GM12875 (cell line): ENCODE measurements around the gene ITPRIP.

ENCODE experiments used
- H3K4me3 ChIP-seq: one replicate; pipeline ENCODE4 v1.5.1; 2011; ENCODE audit warnings: low read depth, low read length, control low read depth
- CTCF ChIP-seq: IDR thresholded peaks from 2 replicates; pipeline ENCODE4 v1.5.1; 2011; ENCODE audit warnings: low read depth, mild to moderate bottlenecking, control low read depth, inconsistent platforms, low read length, moderate library complexity, borderline replicate concordance; ENCODE audit not compliant: insufficient read depth

Gene ITPRIP

GRCh38 chr10:104259999-104260774, 78.1 kb downstream of the ITPRIP start:
- no peak overlapping the region for H3K4me3 ChIP-seq
- TF ChIP-seq CTCF: no peak
